Activated CD8-positive, alpha-beta T cell treated with anti-CD3 and anti-CD28 coated beads for 36 hours (primary cell): ENCODE data around the gene MYO5B. TPM values are rescaled to one million over a fixed set of nuclear protein-coding genes. Genes with fewer than 3 reads are reported as not detected.

Source experiments
- ATAC-seq: fragments of 200-7000 bp; cut with Tn5 transposase; one replicate; pipeline ENCODE4 v1.10.0; 2021; ENCODE audit warnings: mild to moderate bottlenecking, moderate library complexity
- CTCF ChIA-PET: fragments of 350-600 bp; sonication (Branson Sonifier 250); formaldehyde crosslinking; loops from one replicate; lab custom pipeline; 2021; ENCODE audit warnings: antibody characterized with exemption; lab: Charles Lee
- POLR2A ChIA-PET: fragments of 350-600 bp; sonication (Branson Sonifier 250); formaldehyde crosslinking; loops from one replicate; lab custom pipeline; 2021; ENCODE audit warnings: antibody characterized with exemption; lab: Charles Lee
- DNase-seq: peaks from one replicate; pipeline ENCODE4 v3.0.0-alpha.2; 2020
- H3K27ac Mint-ChIP-seq: one replicate; pipeline ENCODE4 v1.8.0; 2021; ENCODE audit warnings: mild to moderate bottlenecking, mixed read lengths
- H3K27me3 Mint-ChIP-seq: one replicate; pipeline ENCODE4 v1.8.0; 2021; ENCODE audit warnings: mixed read lengths
- H3K36me3 Mint-ChIP-seq: one replicate; pipeline ENCODE4 v1.8.0; 2021; ENCODE audit warnings: low read depth, mixed read lengths
- H3K4me1 Mint-ChIP-seq: one replicate; pipeline ENCODE4 v1.8.0; 2021; ENCODE audit warnings: low read depth, mixed read lengths
- H3K4me3 Mint-ChIP-seq: one replicate; pipeline ENCODE4 v1.8.0; 2021; ENCODE audit warnings: mild to moderate bottlenecking, moderate library complexity, mixed read lengths
- H3K9me3 Mint-ChIP-seq: one replicate; pipeline ENCODE4 v1.8.0; 2021; ENCODE audit warnings: mixed read lengths
- intact Hi-C: fragments of 100-400 bp; cut with micrococcal nuclease; formaldehyde crosslinking; loops from one replicate; pipeline ENCODE4 v1.10.0; 2022
- total RNA-seq, 2 experiments: library from RNA; stranded (reverse); gene quantifications; one replicate each; pipeline ENCODE4 v1.2.3, GENCODE V29; 2021
- TF ChIP-seq, protein P1 (sequence below): fragments of 200-600 bp; IDR thresholded peaks from one replicate; pipeline ENCODE4 v1.8.0; 2022; ENCODE audit warnings: antibody characterized with exemption, mild to moderate bottlenecking

Gene MYO5B
- total RNA-seq, 2 experiments from 2014 or later: 0.09 TPM; not detected in 1

DNA sequence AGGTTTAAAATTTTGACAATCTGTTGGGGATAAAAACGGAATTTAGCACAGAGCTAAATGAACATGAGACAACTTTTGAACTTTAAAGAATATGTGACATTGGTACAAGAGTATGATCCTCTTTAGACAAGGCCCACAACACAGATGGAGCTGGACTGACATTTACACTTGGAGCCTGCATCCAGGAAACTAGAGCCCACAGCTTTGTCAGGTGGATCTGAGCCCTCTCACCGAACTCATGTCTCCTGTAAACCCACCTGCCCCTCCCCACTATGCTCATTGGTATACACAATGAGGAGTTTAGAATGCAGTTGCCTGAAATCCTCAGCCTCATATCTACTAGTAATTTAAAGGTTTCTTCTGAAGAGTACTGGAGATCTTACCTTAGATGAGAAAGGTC, 359.5 kb downstream of the MYO5B start:
- H3K9me3 Mint-ChIP-seq: peaks cover 3% of the 10 kb centered on the region
- H3K36me3 Mint-ChIP-seq: no peaks in the 10 kb centered on the region

DNA sequence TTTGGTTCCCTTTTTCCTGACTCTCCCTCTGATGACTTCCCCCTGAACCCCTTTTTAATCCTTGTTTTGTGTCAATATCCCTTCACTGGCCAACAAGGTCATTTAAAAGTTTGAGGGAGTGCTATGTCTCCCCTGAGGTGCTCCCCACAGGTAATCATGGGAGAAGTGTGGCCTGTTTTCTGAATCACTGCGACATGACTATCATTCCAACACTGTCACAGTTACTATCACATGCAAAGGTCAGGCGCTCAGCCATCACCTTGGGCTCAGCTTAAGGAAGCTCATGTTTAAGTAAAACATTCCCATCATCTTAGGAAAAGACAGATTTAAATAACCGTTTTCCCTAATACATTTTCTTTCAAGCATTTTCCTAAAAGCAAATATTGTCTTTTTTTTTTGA, 360.7 kb downstream of the MYO5B start:
- no peak overlapping the region for H3K27ac Mint-ChIP-seq
- no peaks in the 10 kb centered on the region for H3K27me3 Mint-ChIP-seq
- intact Hi-C loops: no loop called here
- no peaks in the 10 kb centered on the region for H3K4me1 Mint-ChIP-seq
- TF ChIP-seq, protein P1, sequence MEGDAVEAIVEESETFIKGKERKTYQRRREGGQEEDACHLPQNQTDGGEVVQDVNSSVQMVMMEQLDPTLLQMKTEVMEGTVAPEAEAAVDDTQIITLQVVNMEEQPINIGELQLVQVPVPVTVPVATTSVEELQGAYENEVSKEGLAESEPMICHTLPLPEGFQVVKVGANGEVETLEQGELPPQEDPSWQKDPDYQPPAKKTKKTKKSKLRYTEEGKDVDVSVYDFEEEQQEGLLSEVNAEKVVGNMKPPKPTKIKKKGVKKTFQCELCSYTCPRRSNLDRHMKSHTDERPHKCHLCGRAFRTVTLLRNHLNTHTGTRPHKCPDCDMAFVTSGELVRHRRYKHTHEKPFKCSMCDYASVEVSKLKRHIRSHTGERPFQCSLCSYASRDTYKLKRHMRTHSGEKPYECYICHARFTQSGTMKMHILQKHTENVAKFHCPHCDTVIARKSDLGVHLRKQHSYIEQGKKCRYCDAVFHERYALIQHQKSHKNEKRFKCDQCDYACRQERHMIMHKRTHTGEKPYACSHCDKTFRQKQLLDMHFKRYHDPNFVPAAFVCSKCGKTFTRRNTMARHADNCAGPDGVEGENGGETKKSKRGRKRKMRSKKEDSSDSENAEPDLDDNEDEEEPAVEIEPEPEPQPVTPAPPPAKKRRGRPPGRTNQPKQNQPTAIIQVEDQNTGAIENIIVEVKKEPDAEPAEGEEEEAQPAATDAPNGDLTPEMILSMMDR: no peak
- H3K36me3 Mint-ChIP-seq: no peaks in the 10 kb centered on the region
- H3K4me3 Mint-ChIP-seq: no peak overlapping the region
- no peak for ATAC-seq
- DNase-seq: no peak
- ChIA-PET CTCF (interaction anchor here (1.1 to 1.8 kb wide), 2 partner anchors 10 to 14 kb away, joined by 3 to 4 read pairs; no protein-coding TSS in a partner anchor), POLR2A (no interaction called here)
- H3K9me3 Mint-ChIP-seq: peaks cover 6% of the 10 kb centered on the region

More for the DNA sequence above, 359.5 kb downstream of the MYO5B start:
- H3K4me1 Mint-ChIP-seq: no peaks in the 10 kb centered on the region
- H3K4me3 Mint-ChIP-seq: no peak overlapping the region
- ChIA-PET POLR2A (no interaction called here), CTCF (interaction anchor here (1.8 kb wide), 1 partner anchor 9 kb away, joined by 4 read pairs; no protein-coding TSS in a partner anchor)
- no peaks in the 10 kb centered on the region for H3K27me3 Mint-ChIP-seq
- DNase-seq (no peak), ATAC-seq (no peak)
- intact Hi-C loops: no loop called here
- TF ChIP-seq, protein P1: no peak
- H3K27ac Mint-ChIP-seq: no peak overlapping the region

DNA sequence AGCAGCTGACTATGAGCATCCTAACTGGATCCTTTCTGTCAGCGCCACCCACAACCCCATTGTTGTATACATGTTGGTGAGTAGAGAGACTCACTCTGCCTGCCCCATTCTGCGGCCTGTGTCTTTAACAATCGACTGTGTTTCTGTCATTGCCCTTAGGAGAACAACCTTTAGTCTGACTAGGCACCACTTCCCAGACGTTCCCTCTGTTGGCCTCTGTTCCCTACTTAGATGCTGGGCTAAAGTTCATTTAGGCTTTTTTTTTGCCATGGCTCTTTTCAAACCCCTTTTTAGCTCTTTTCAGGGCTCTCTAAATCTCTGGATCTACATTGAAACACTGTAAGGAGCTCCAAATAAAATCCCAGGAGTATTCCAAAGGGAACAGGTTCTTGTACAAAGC, 361.1 kb downstream of the MYO5B start:
- ChIA-PET POLR2A (no interaction called here), CTCF (interaction anchor here (1.1 to 1.8 kb wide), 2 partner anchors 11 to 14 kb away, joined by 3 to 4 read pairs; no protein-coding TSS in a partner anchor)
- H3K27me3 Mint-ChIP-seq: no peaks in the 10 kb centered on the region
- no peaks in the 10 kb centered on the region for H3K36me3 Mint-ChIP-seq
- intact Hi-C loops: no loop called here
- DNase-seq: no peak
- TF ChIP-seq, protein P1: no peak
- no peak for ATAC-seq
- no peaks in the 10 kb centered on the region for H3K4me1 Mint-ChIP-seq
- H3K4me3 Mint-ChIP-seq: no peak overlapping the region
- peaks cover 6% of the 10 kb centered on the region for H3K9me3 Mint-ChIP-seq
- H3K27ac Mint-ChIP-seq: no peak overlapping the region

DNA sequence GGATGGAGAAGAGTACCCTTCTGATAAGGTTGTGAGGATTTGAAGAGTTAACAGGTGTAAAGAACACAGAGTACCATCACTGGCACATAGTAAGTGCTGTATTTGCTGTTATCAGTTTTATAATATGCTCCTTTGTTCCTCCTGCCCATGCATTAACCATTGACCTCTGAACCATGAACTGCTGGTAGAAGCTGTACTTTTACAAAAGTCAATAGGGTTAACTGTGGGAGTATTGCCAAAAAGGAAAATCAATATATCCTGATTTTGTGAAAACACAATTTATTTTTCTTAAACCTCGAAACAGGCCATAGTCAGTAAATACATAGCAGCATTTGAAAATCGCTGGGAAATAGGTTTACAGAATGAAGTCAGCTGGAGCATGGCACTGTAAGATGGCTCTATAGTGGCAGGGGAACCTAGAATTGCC, 362.7 kb downstream of the MYO5B start:
- no peak overlapping the region for H3K27ac Mint-ChIP-seq
- peaks cover 2% of the 10 kb centered on the region for H3K36me3 Mint-ChIP-seq
- H3K9me3 Mint-ChIP-seq: peaks cover 18% of the 10 kb centered on the region
- ChIA-PET POLR2A (no interaction called here), CTCF (no interaction called here)
- intact Hi-C loops: no loop called here
- H3K27me3 Mint-ChIP-seq: no peaks in the 10 kb centered on the region
- DNase-seq (no peak), ATAC-seq (no peak)
- H3K4me3 Mint-ChIP-seq: no peak overlapping the region
- TF ChIP-seq, protein P1: no peak
- H3K4me1 Mint-ChIP-seq: no peaks in the 10 kb centered on the region

DNA sequence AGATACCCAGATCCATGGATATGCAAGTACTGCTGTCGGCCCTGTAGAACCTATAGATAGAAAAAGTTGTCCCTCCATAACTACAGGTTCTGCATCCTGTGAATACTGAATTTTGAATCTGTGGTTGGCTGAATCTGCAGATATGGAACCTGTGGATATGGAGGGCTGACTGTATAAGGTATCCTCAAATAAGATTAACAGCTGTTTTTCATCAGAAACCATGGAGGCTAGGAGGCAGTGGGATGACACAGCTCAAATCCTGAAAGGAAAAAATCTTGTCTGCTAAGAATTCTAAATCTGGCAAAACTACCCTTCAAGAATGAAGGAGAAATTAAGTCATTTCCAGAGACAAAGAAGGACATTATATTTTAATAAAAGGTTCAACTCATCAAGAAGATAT, 367.0 kb downstream of the MYO5B start:
- ChIA-PET CTCF (no interaction called here), POLR2A (no interaction called here)
- ATAC-seq: no peak
- Mint-ChIP-seq H3K27ac (no peak overlapping the region), H3K9me3 (peaks cover 23% of the 10 kb centered on the region), H3K36me3 (peaks cover 8% of the 10 kb centered on the region), H3K4me1 (peaks cover 2% of the 10 kb centered on the region), H3K4me3 (no peak overlapping the region), H3K27me3 (no peaks in the 10 kb centered on the region)
- DNase-seq: no peak
- intact Hi-C loops: no loop called here
- TF ChIP-seq, protein P1: no peak
